GM19467 (cell line): ENCODE results near the gene WDR82.
A peak's percentile ranks its signal among the peaks of the same experiment; 100 is the strongest.

ENCODE experiments used
- ATAC-seq: cut with Tn5 transposase; IDR thresholded peaks from one replicate; pipeline ENCODE4 v1.9.1; 2021; ENCODE audit warnings: mild to moderate bottlenecking, moderate library complexity; ENCODE audit not compliant: unreplicated experiment

Gene WDR82

DNA sequence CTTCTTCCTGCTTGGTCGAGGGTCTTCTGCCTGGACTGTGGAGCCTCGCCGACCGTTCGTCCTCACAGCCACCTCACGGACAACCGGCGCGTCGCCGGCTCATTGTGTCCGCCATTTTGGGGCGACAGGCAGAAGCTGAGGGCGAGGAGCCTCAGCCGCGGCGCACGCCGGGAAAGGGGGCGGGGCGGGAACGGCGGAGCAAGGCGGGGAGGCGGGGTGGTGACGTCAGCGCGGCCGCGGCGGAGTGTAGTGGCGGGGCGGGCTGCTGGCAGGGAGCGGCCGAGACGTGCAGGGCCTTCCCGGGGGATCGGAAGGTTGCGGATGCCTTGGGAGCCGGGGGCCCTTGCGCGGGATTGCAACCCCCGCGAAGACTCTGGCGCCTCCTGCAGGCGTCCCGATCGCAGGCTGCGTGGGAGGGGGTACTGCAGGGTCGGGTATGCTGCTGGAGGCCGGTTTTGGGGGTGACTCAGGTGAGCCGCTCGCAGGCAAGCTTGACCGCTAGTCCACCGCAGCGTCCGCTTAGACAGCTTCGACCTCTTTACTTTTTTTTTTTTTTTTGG lies at the start of gene WDR82:
Gene WDR82, minus strand, starts transcription at position 140 of the 560 bp plus-strand sequence. CDS start 288 bp downstream, outside the sequence.
- peak; percentile 79 for ATAC-seq

DNA sequence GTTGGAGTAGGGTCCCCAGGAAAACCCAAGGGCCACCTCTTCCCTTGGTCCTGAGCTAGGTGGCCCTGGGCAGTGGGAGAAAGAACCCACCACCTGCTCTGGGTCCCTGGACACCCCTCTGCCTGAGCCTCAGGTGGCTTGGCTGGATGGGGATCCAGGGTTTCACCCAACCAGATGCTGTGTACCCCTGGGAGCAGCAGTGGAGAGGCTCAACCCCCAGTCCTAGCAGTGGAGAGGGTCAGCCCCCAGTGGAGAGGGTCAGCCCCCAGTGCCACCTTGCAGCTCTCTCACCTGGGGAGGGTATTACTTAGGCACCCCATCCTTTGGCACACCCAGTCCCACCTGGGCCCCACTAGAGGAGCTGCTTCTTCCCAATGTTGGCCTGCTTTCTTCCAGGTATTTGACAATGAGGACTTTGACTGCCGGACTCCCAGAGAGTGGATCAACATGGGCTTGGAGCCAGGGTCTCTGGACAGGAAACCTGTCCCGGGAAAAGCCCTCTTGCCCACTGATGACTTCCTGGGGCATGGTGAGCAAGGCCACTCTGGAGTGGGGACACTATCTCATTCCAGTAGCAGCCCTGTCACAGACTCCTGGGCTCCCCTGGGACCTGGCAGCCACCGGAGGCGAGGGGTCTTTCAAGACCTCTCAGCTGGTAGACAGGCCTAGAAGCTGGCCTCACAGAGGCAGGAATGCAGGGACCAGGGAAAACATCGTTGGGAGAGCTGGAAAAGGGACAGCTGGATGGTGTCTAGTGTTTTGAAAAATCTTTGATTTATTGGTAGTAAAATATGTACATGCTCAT lies 49.2 kb upstream of the WDR82 start:
- no peak for ATAC-seq

DNA sequence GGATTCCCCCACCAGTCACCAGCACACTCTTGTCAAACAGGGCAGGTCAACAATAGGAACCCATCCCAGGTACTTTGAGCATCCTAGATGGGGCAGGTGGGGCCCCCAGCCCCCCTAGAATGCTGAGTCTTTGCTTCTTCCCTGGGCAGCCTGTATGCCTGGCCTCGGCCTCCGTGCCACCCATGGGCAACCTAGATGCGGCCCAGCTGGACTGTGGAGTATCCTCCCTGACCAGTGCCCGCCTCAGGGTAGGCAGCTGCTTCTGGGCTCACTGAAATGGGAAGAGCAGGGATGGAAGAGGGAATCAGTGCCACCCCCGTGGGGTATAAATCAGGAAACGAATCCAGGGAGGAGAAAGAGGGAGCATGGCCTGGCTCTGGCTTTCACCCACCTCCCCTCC lies 48.5 kb upstream of the WDR82 start:
- no peak for ATAC-seq

GRCh38 chr3:52325686-52326085 lies 47.2 kb upstream of the WDR82 start:
- no peak for ATAC-seq

- no peak for ATAC-seq
Measured at GRCh38 chr3:52324676-52325075, 46.2 kb upstream of the WDR82 start.

GRCh38 chr3:52323526-52324295 lies 45.3 kb upstream of the WDR82 start:
- ATAC-seq = no peak

DNA sequence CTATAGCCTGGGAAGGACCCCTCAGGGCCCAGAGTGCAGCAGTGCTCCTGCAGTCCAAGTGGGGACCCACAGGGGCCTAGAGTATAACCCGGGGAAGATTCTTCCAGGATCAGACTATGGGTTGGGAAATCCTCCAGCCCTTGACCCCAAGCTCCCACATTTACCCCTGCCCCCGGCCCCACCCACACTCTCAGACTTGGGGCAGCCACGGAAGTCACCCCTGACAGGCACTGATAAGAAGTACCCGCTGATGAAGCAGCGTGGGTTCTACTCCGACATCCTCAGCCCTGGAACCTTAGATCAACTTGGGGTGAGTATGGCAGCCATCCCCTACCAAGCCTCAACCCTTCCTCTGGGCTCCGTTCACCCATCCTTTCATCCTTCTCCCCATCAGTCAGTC lies 44.0 kb upstream of the WDR82 start:
- ATAC-seq = no peak

GRCh38 chr3:52321481-52321880 lies 43.0 kb upstream of the WDR82 start:
- ATAC-seq = no peak

DNA sequence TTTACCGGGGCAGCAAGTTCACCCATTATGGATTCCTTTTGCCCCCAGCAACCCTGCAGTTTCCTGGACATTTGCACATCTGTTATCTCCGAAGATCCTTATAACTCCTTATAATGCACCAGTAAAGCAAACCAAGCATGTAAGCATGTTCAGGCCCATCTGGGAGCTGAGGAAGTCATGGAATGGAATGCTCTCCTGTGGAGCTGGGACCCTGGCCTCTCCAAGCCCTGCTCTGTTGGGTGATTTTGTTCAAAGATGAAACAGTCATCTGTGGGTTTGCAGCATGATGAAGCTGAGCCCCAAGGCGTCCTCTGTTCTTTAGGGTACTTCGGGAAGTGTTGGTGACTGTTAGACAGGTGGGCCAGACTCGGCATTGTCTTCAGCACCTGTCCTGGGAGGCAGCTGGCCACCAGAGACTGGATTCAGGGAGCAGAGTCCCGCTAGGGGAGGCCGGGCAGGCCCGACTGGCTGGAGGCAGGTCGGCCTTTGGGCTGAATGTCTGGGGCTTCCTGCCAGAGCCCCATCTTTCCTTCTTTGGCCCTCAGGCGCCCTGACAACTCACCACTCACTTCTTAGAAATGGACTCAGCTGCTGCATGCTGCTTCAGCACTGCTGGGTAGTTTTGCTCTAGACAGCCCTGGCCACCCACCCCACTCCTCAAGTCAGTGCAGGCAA lies 41.6 kb upstream of the WDR82 start:
- no peak for ATAC-seq

DNA sequence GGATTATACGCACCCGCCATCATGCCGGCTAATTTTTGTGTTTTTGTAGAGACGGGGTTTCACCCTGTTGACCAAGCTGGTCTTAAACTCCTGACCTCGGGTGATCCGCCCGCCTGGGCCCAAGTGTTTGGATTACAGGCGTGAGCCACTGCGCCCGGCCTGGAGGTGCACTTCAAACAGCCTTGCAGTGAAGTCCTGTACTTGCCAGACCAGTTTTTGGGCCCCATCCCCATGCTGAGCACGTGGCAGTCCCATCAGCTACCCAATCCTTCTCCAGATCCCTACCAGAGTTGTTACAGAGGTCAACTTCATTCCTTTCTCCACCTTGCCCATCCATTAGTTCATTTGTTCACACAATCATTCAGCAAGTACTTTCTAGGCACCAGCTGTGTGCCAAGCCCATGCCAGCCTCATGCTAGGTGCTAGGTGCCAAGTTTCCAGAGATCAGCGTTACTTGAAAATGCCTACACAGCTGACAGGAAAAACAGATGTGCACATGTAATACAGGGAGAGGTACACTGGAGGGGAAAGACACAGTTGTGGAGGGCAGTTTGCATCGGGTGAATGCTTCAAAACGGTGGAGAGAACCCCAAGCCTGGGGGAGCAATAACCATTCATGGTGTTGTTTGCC lies 39.9 kb upstream of the WDR82 start:
- no peak for ATAC-seq

GRCh38 chr3:52317208-52318000 lies 39.0 kb upstream of the WDR82 start:
- ATAC-seq = no peak

- no peak for ATAC-seq
Measured at GRCh38 chr3:52315977-52316764, 37.7 kb upstream of the WDR82 start, which contains the start of gene DNAH1. Gene DNAH1 (plus strand): TSS chr3:52316319. CDS start chr3:52322443, 6,124 bp downstream.

DNA sequence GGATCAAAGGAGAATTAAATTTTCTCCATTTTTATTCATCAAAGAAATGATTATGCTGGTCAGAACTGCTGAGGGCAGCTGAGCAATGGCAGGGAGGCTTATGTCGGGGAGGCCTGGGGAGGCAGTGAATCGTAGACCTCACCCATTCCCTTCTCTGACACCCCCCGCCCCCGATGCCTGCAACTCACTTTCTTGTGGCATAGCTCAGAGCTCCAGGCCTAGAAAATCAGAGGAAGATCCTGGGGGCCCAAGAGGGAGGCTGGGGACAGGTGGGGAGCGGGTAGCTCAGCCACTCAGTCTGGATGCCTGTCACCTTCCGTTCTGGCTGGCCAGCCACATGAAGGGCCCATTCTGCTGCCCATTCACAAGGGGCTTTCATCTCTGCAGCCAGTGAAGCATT lies 36.6 kb upstream of the WDR82 start:
- ATAC-seq = no peak

GRCh38 chr3:52314489-52314888 lies 36.0 kb upstream of the WDR82 start:
- ATAC-seq = no peak

DNA sequence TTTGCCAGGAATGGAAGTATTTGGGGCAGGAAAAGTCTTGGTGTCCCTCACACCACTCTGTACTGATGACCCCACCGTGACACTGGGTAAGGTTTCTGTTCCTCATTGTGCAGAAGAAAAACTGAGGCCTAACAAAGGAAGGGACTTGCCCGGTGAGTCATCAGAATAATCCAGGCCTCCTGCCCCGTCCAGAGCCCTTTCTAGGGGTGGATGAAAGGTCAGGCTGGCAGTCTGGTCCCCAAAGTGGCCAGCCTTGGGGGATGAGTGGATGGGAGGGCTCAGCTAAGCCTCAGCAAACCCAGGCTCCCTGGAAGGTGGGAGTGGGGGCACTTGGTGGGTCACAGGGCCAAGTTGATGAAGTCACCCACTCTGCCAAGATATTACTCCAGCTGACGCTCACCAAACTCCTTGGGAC lies 35.3 kb upstream of the WDR82 start:
- ATAC-seq = peak; percentile 76

- ATAC-seq = no peak
Measured at GRCh38 chr3:52313188-52313773, 34.8 kb upstream of the WDR82 start.

DNA sequence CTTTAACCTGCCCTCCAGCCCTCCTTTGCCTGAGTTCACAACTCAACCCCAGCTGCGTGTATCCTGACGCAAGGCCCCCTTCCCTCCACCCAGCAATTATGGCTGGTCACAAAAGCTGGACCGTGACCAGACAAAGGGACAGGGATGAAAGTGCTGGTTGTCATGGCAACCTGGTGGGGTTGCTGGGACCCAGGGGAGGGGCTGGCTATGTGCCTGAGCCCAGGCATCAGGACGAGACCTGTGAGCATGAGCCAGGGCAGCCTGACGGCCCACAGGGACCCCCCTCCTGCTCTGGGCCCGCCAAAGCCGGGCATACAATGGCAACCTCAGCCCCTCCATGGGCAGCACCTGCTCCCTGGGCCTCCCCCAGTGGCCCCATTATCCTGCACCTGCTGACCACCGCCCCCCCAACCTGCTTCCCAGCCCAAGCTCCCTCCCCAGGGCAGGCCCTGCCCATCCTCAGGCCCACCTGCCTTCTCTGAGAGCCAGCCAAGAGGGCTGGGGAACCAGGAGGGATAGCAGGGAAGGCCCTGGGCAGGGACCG lies 33.2 kb upstream of the WDR82 start:
- ATAC-seq = no peak

GRCh38 chr3:52310861-52311575 lies 32.6 kb upstream of the WDR82 start:
- no peak for ATAC-seq
